T-cell (primary cell): ENCODE measurements around the gene ATXN2. TPM values are rescaled to one million over a fixed set of nuclear protein-coding genes. Genes with fewer than 3 reads are reported as not detected.

ENCODE experiments used
- ATAC-seq, 4 experiments: fragments of 200-7000 bp in 3 of 4; fragments of 150-1000 bp in 1 of 4; cut with Tn5 transposase; replicated peaks in 1 of 4; 1 replicate in 3 of 4; 2 replicates in 1 of 4; pipeline ENCODE4 v1.10.0; 2021; ENCODE audit warnings: moderate library complexity in 3 of 4, mild to moderate bottlenecking in 2 of 4, moderate number of reproducible peaks in 1 of 4
- CTCF ChIA-PET, 2 donors: fragments of 300-600 bp; sonication (Branson Sonifier 250); formaldehyde crosslinking; loops; one replicate each; lab custom pipeline; 2022; ENCODE audit warnings: antibody characterized with exemption in 2 of 2; lab: Charles Lee
- POLR2A ChIA-PET, 2 donors: fragments of 300-600 bp; sonication (Branson Sonifier 250); formaldehyde crosslinking; loops; one replicate each; lab custom pipeline; 2022; ENCODE audit warnings: antibody characterized with exemption in 2 of 2; lab: Charles Lee
- DNase-seq, 35 experiments: peaks; one replicate each; pipeline versions ENCODE4 v3.0.0 to v3.0.0-alpha.2; 2013 to 2023
- H3K27ac ChIP-seq: one replicate; pipeline ENCODE4 v1.5.1; 2013; ENCODE audit warnings: low read length
- H3K27me3 ChIP-seq, 2 experiments: replicated peaks in 1 of 2; 1 replicate in 1 of 2; 2 replicates in 1 of 2; pipeline versions ENCODE4 v1.6.1 to v1.7.0; 2013; ENCODE audit warnings: low read length in 1 of 2, mixed read lengths in 1 of 2; ENCODE audit not compliant: control insufficient read depth in 2 of 2, insufficient read depth in 2 of 2; ENCODE audit errors: extremely low read depth in 1 of 2
- H3K36me3 ChIP-seq, 2 donors: 1 replicate in 1 of 2; 2 replicates in 1 of 2; pipeline versions ENCODE4 v1.6.1 to v1.7.0; 2013; ENCODE audit warnings: low read length in 1 of 2; ENCODE audit not compliant: control insufficient read depth in 2 of 2, insufficient read depth in 1 of 2; ENCODE audit errors: extremely low read depth in 1 of 2
- H3K4me1 ChIP-seq, 2 experiments: 1 replicate in 1 of 2; 2 replicates in 1 of 2; pipeline versions ENCODE4 v1.6.1 to v1.7.0; 2013; ENCODE audit warnings: low read length in 2 of 2, mixed read lengths in 1 of 2; ENCODE audit not compliant: insufficient read depth in 2 of 2, control insufficient read depth in 1 of 2; ENCODE audit errors: extremely low read depth in 1 of 2
- H3K4me3 ChIP-seq, 2 donors: 1 replicate in 1 of 2; 2 replicates in 1 of 2; pipeline versions ENCODE4 v1.5.1 to v1.7.0; 2013; ENCODE audit warnings: mild to moderate bottlenecking in 2 of 2, low read length in 1 of 2, moderate library complexity in 1 of 2; ENCODE audit not compliant: control insufficient read depth in 1 of 2; ENCODE audit errors: extremely low read depth in 1 of 2
- H3K9me3 ChIP-seq: 2 replicates; pipeline ENCODE4 v1.7.0; 2013
- H3K27ac Mint-ChIP-seq, 2 donors: one replicate each; pipeline ENCODE4 v1.8.0; 2020 to 2021; ENCODE audit warnings: mild to moderate bottlenecking in 2 of 2, mixed read lengths in 2 of 2
- H3K27me3 Mint-ChIP-seq, 2 donors: one replicate each; pipeline ENCODE4 v1.8.0; 2021 to 2022; ENCODE audit warnings: mixed read lengths in 2 of 2
- H3K36me3 Mint-ChIP-seq: one replicate; pipeline ENCODE4 v1.8.0; 2021; ENCODE audit warnings: mixed read lengths
- H3K4me1 Mint-ChIP-seq, 3 donors: one replicate each; pipeline ENCODE4 v1.8.0; 2020 to 2022; ENCODE audit warnings: mixed read lengths in 3 of 3, mild to moderate bottlenecking in 1 of 3
- H3K4me3 Mint-ChIP-seq, 3 donors: one replicate each; pipeline ENCODE4 v1.8.0; 2020 to 2022; ENCODE audit warnings: mild to moderate bottlenecking in 3 of 3, mixed read lengths in 3 of 3, moderate library complexity in 3 of 3
- H3K9me3 Mint-ChIP-seq, 3 donors: one replicate each; pipeline ENCODE4 v1.8.0; 2020 to 2022; ENCODE audit warnings: mixed read lengths in 3 of 3
- WGBS: methylation state at CpG from one replicate; pipeline ENCODE4 v1.1.5; 2013; ENCODE audit warnings: missing lambda C conversion rate; ENCODE audit not compliant: insufficient coverage; 5-methylcytosine and 5-hydroxymethylcytosine counted together
- total RNA-seq, 35 experiments: library from RNA in 6 of 35; stranded (reverse) in 6 of 35; fragments of 120-200 nt in 1 of 35; gene quantifications; one replicate each; pipeline versions ENCODE4 v1.2.1 to v1.2.4 and lab custom pipeline; 2013 to 2026

The ATXN2 gene
- total RNA-seq, 5 donors from 2014 or later (not counting 1 experiment from before 2014, with no cell fraction given), result 48.6 to 54.0 (median 50.3) TPM

- Mint-ChIP-seq H3K27me3 (no peaks in the 10 kb centered on the region), H3K27ac (no peak overlapping the region), H3K36me3 (peaks cover 12% of the 10 kb centered on the region), H3K4me3 (no peak overlapping the region), H3K4me1 (peaks cover 16 to 29% (median 24%) of the 10 kb centered on the region in 3 donors), H3K9me3 (no peaks in the 10 kb centered on the region)
- no peak overlapping the region for H3K4me3 ChIP-seq
- ChIA-PET POLR2A (no interaction called here), CTCF (no interaction called here)
- H3K36me3 ChIP-seq, result peaks cover 0 to 3% of the 10 kb centered on the region in 2 donors
- ATAC-seq, result no peak
- no peak for DNase-seq
- no peaks in the 10 kb centered on the region for H3K9me3 ChIP-seq
- no peaks in the 10 kb centered on the region for H3K4me1 ChIP-seq
- no peaks in the 10 kb centered on the region for H3K27me3 ChIP-seq
- H3K27ac ChIP-seq, result no peak overlapping the region
- 100% methylated on average over 2 of the region's 3 CpGs for WGBS
Observed at GRCh38 chr12:111580119-111580425, 19.0 kb downstream of the ATXN2 start.

- Mint-ChIP-seq H3K4me3 (no peak overlapping the region), H3K36me3 (peaks cover 12% of the 10 kb centered on the region), H3K27ac (no peak overlapping the region), H3K27me3 (no peaks in the 10 kb centered on the region), H3K9me3 (no peaks in the 10 kb centered on the region), H3K4me1 (peaks cover 16 to 25% (median 24%) of the 10 kb centered on the region in 3 donors)
- DNase-seq, result no peak
- H3K27me3 ChIP-seq, result no peaks in the 10 kb centered on the region
- ChIA-PET POLR2A (no interaction called here), CTCF (interaction anchor here (0.6 to 0.7 kb wide), 2 partner anchors 55 to 351 kb away, joined by 7 to 8 read pairs; no protein-coding TSS in a partner anchor)
- peaks cover 0 to 3% of the 10 kb centered on the region in 2 donors for H3K36me3 ChIP-seq
- no peak overlapping the region for H3K27ac ChIP-seq
- 100% methylated on average over 1 of the region's 2 CpGs for WGBS
- H3K4me3 ChIP-seq, result no peak overlapping the region
- H3K4me1 ChIP-seq, result no peaks in the 10 kb centered on the region
- ATAC-seq, result no peak
- H3K9me3 ChIP-seq, result no peaks in the 10 kb centered on the region
Observed at GRCh38 chr12:111578971-111579340, 20.2 kb downstream of the ATXN2 start.

- ATAC-seq (no peak), DNase-seq (no peak)
- Mint-ChIP-seq H3K27ac (no peak overlapping the region), H3K36me3 (peaks cover 12% of the 10 kb centered on the region), H3K9me3 (no peaks in the 10 kb centered on the region), H3K27me3 (no peaks in the 10 kb centered on the region), H3K4me1 (peaks cover 20 to 26% (median 26%) of the 10 kb centered on the region in 3 donors), H3K4me3 (no peak overlapping the region)
- ChIA-PET CTCF (no interaction called here), POLR2A (no interaction called here)
- Histone ChIP-seq H3K27me3 (no peaks in the 10 kb centered on the region), H3K4me3 (no peak overlapping the region), H3K4me1 (no peaks in the 10 kb centered on the region), H3K27ac (no peak overlapping the region), H3K36me3 (peaks cover 0 to 3% of the 10 kb centered on the region in 2 donors), H3K9me3 (no peaks in the 10 kb centered on the region)
- no CpG with 5 or more reads among the region's 4 CpGs for WGBS
Observed at GRCh38 chr12:111578276-111578970, 20.7 kb downstream of the ATXN2 start.

- Histone ChIP-seq H3K4me1 (no peaks in the 10 kb centered on the region), H3K9me3 (no peaks in the 10 kb centered on the region), H3K27me3 (no peaks in the 10 kb centered on the region), H3K4me3 (no peak overlapping the region), H3K36me3 (peaks cover 0 to 3% of the 10 kb centered on the region in 2 donors), H3K27ac (no peak overlapping the region)
- Mint-ChIP-seq H3K4me3 (no peak overlapping the region), H3K9me3 (no peaks in the 10 kb centered on the region), H3K27ac (no peak overlapping the region), H3K4me1 (peaks cover 24 to 32% (median 28%) of the 10 kb centered on the region in 3 donors), H3K36me3 (peaks cover 4% of the 10 kb centered on the region), H3K27me3 (no peaks in the 10 kb centered on the region)
- no peak for DNase-seq
- no peak for ATAC-seq
- ChIA-PET POLR2A (interaction anchor here in 1 of 2 donors (0.5 kb wide), 1 partner anchor 18 kb away, joined by 3 read pairs; no protein-coding TSS in a partner anchor), CTCF (interaction anchor here in 1 of 2 donors (0.7 kb wide), 1 partner anchor 11 kb away, joined by 3 read pairs; no protein-coding TSS in a partner anchor)
- WGBS, result 100% methylated on average over 1 of the region's 7 CpGs
Observed at GRCh38 chr12:111574797-111575443, 24.2 kb downstream of the ATXN2 start.

- CTCF ChIA-PET, result interaction anchor here in 1 of 2 donors (0.7 kb wide), 1 partner anchor 21 kb away, joined by 8 read pairs; no protein-coding TSS in a partner anchor
- POLR2A ChIA-PET, result interaction anchor here in 1 of 2 donors (0.7 kb wide), 1 partner anchor 804 kb away, joined by 4 read pairs; no protein-coding TSS in a partner anchor
- ATAC-seq (no peak), DNase-seq (no peak)
- H3K36me3 Mint-ChIP-seq, result peaks cover 4% of the 10 kb centered on the region
- H3K4me1 Mint-ChIP-seq, result peaks cover 31 to 37% (median 31%) of the 10 kb centered on the region in 3 donors
- Histone ChIP-seq H3K4me1 (no peaks in the 10 kb centered on the region), H3K27ac (no peak overlapping the region), H3K27me3 (no peaks in the 10 kb centered on the region), H3K36me3 (no peaks in the 10 kb centered on the region), H3K9me3 (no peaks in the 10 kb centered on the region), H3K4me3 (no peak overlapping the region)
- H3K27me3 Mint-ChIP-seq, result no peaks in the 10 kb centered on the region
- no peak overlapping the region for H3K4me3 Mint-ChIP-seq
- H3K9me3 Mint-ChIP-seq, result no peaks in the 10 kb centered on the region
- no CpG with 5 or more reads among the region's 1 CpG for WGBS
- no peak overlapping the region for H3K27ac Mint-ChIP-seq
Observed at GRCh38 chr12:111573476-111573875, 25.6 kb downstream of the ATXN2 start.

- Mint-ChIP-seq H3K9me3 (no peaks in the 10 kb centered on the region), H3K4me1 (peaks cover 26 to 33% (median 29%) of the 10 kb centered on the region in 3 donors), H3K36me3 (no peaks in the 10 kb centered on the region), H3K27ac (no peak overlapping the region), H3K27me3 (no peaks in the 10 kb centered on the region), H3K4me3 (no peak overlapping the region)
- WGBS, result 64% methylated on average over 4 of the region's 9 CpGs
- no peak overlapping the region for H3K4me3 ChIP-seq
- H3K36me3 ChIP-seq, result no peaks in the 10 kb centered on the region
- CTCF ChIA-PET, result interaction anchor here in 1 of 2 donors (0.6 kb wide), 1 partner anchor 91 kb away, joined by 4 read pairs; no protein-coding TSS in a partner anchor
- no peaks in the 10 kb centered on the region for H3K9me3 ChIP-seq
- POLR2A ChIA-PET, result interaction anchor here in 1 of 2 donors (0.6 kb wide), 2 partner anchors 49 to 180 kb away, joined by 4 to 14 read pairs; no protein-coding TSS in a partner anchor
- H3K4me1 ChIP-seq, result no peaks in the 10 kb centered on the region
- DNase-seq, result no peak
- ATAC-seq, result no peak
- no peaks in the 10 kb centered on the region for H3K27me3 ChIP-seq
- no peak overlapping the region for H3K27ac ChIP-seq
Observed at GRCh38 chr12:111570084-111570961, 28.8 kb downstream of the ATXN2 start.
